GM18517 (cell line): Measurements from ENCODE around the gene KLHL24.
A peak's percentile ranks its signal among the peaks of the same experiment; 100 is the strongest.
"Not testable (repeated sequence)": the region's sequence is repeated elsewhere in the genome, so short reads cannot be mapped to it uniquely, and the experiment has no call there.

ENCODE experiments used
- ATAC-seq: cut with Tn5 transposase; IDR thresholded peaks from one replicate; pipeline ENCODE4 v1.9.1; 2021; ENCODE audit warnings: mild to moderate bottlenecking, moderate library complexity; ENCODE audit not compliant: unreplicated experiment

The KLHL24 gene

GRCh38 chr3:183634707-183635106 is 716 bp upstream of the KLHL24 start:
- no peak for ATAC-seq

- no peak for ATAC-seq
Observed at GRCh38 chr3:183635107-183635430, 354 bp upstream of the KLHL24 start.

GRCh38 chr3:183636221-183637105 is 1.0 kb downstream of the KLHL24 start:
- ATAC-seq: peak; percentile 88

- no peak for ATAC-seq
Observed at GRCh38 chr3:183637106-183637486, 1.7 kb downstream of the KLHL24 start.

- ATAC-seq: not testable (repeated sequence)
Observed at GRCh38 chr3:183637633-183638032, 2.2 kb downstream of the KLHL24 start.

- ATAC-seq: no peak
Observed at GRCh38 chr3:183638101-183638852, 2.9 kb downstream of the KLHL24 start.

GRCh38 chr3:183640635-183641034 is 5.2 kb downstream of the KLHL24 start:
- ATAC-seq: not testable (repeated sequence)

- no peak for ATAC-seq
Observed at GRCh38 chr3:183641882-183642281, 6.5 kb downstream of the KLHL24 start.

- ATAC-seq: no peak
Observed at GRCh38 chr3:183644244-183644643, 8.8 kb downstream of the KLHL24 start.

- ATAC-seq: no peak
Observed at GRCh38 chr3:183645254-183645653, 9.8 kb downstream of the KLHL24 start.

GRCh38 chr3:183650554-183650953 is 15.1 kb downstream of the KLHL24 start:
- ATAC-seq: no peak

- ATAC-seq: no peak
Observed at GRCh38 chr3:183653209-183654064, 18.0 kb downstream of the KLHL24 start.

- ATAC-seq: no peak
Observed at GRCh38 chr3:183654727-183655126, 19.3 kb downstream of the KLHL24 start.

GRCh38 chr3:183662099-183662498 is 26.7 kb downstream of the KLHL24 start:
- no peak for ATAC-seq

GRCh38 chr3:183664913-183665381 is 29.5 kb downstream of the KLHL24 start:
- ATAC-seq: no peak

GRCh38 chr3:183680061-183680460 is 44.6 kb downstream of the KLHL24 start:
- ATAC-seq: no peak

- ATAC-seq: no peak
Observed at GRCh38 chr3:183687705-183688104, 52.3 kb downstream of the KLHL24 start.

- ATAC-seq: no peak
Observed at GRCh38 chr3:183688874-183689273, 53.5 kb downstream of the KLHL24 start.

- not testable (repeated sequence) for ATAC-seq
Observed at GRCh38 chr3:183689621-183690020, 54.2 kb downstream of the KLHL24 start.

GRCh38 chr3:183690402-183690995 is 55.1 kb downstream of the KLHL24 start:
- no peak for ATAC-seq

GRCh38 chr3:183692436-183692835 is 57.0 kb downstream of the KLHL24 start:
- ATAC-seq: no peak
